Neural progenitor cell (in vitro differentiated cells): ENCODE results near the gene FRS3. TPM values are rescaled to one million over a fixed set of nuclear protein-coding genes. Genes with fewer than 3 reads are reported as not detected.

Experiments used
- DNase-seq: peaks from one replicate; pipeline ENCODE4 v3.0.0-alpha.2; 2016; ENCODE audit warnings: low spot score
- H2AFZ ChIP-seq: fragments of 200-600 bp; sonication (generic); replicated peaks from 2 replicates; pipeline ENCODE4 v1.6.1; 2016; ENCODE audit warnings: antibody characterized with exemption
- H3F3A ChIP-seq: fragments of 200-600 bp; sonication (generic); 2 replicates; pipeline ENCODE4 v1.6.1; 2016; ENCODE audit warnings: antibody characterized with exemption, low read depth
- H3K27ac ChIP-seq: fragments of 200-600 bp; sonication (generic); 2 replicates; pipeline ENCODE4 v1.5.1; 2016; ENCODE audit warnings: mild to moderate bottlenecking
- H3K27me3 ChIP-seq: fragments of 200-600 bp; sonication (generic); 2 replicates; pipeline ENCODE4 v1.6.1; 2016; ENCODE audit warnings: mild to moderate bottlenecking, moderate library complexity
- H3K36me3 ChIP-seq: fragments of 200-600 bp; sonication (generic); 2 replicates; pipeline ENCODE4 v1.5.1; 2016
- H3K4me1 ChIP-seq: fragments of 200-600 bp; sonication (generic); 2 replicates; pipeline ENCODE4 v1.6.1; 2016; ENCODE audit warnings: mixed run types
- H3K4me2 ChIP-seq: fragments of 200-600 bp; sonication (generic); 2 replicates; pipeline ENCODE4 v1.6.1; 2016
- H3K4me3 ChIP-seq: fragments of 200-600 bp; sonication (generic); 2 replicates; pipeline ENCODE4 v1.5.1; 2016
- H3K79me2 ChIP-seq: fragments of 200-600 bp; sonication (generic); 2 replicates; pipeline ENCODE4 v1.6.1; 2016; ENCODE audit warnings: low read depth
- H3K9ac ChIP-seq: fragments of 200-600 bp; sonication (generic); 2 replicates; pipeline ENCODE4 v1.6.1; 2016
- H3K9me3 ChIP-seq: fragments of 200-600 bp; sonication (generic); 2 replicates; pipeline ENCODE4 v1.5.1; 2016; ENCODE audit warnings: low read depth
- H4K20me1 ChIP-seq: fragments of 200-600 bp; sonication (generic); 2 replicates; pipeline ENCODE4 v1.6.1; 2016; ENCODE audit warnings: low read depth
- H3K27ac Mint-ChIP-seq: 3 replicates; pipeline ENCODE4 v1.8.0; 2021; ENCODE audit warnings: mixed read lengths
- H3K27me3 Mint-ChIP-seq: 2 replicates; pipeline ENCODE4 v1.8.0; 2022; ENCODE audit warnings: low read depth, mild to moderate bottlenecking, inconsistent platforms, moderate library complexity, mixed read lengths; ENCODE audit not compliant: insufficient read depth
- H3K36me3 Mint-ChIP-seq: 3 replicates; pipeline ENCODE4 v1.8.0; 2021; ENCODE audit warnings: mixed read lengths
- H3K4me1 Mint-ChIP-seq: 3 replicates; pipeline ENCODE4 v1.8.0; 2021; ENCODE audit warnings: mixed read lengths
- H3K4me3 Mint-ChIP-seq: 3 replicates; pipeline ENCODE4 v1.8.0; 2021; ENCODE audit warnings: mild to moderate bottlenecking, moderate library complexity, mixed read lengths
- H3K9me3 Mint-ChIP-seq: 3 replicates; pipeline ENCODE4 v1.8.0; 2020; ENCODE audit warnings: mixed read lengths
- CTCF ChIP-seq: fragments of 200-600 bp; sonication (generic); IDR thresholded peaks from 2 replicates; pipeline ENCODE4 v1.5.1; 2017; ENCODE audit warnings: antibody characterized with exemption, mild to moderate bottlenecking
- EZH2 ChIP-seq: fragments of 200-600 bp; sonication (generic); IDR thresholded peaks from 2 replicates; pipeline ENCODE4 v1.6.1; 2017; ENCODE audit warnings: antibody characterized with exemption, mild to moderate bottlenecking, moderate library complexity
- EZH2phosphoT487 ChIP-seq: fragments of 200-600 bp; sonication (generic); IDR thresholded peaks from 2 replicates; pipeline ENCODE4 v1.6.1; 2017; ENCODE audit warnings: antibody characterized with exemption
- total RNA-seq: library from RNA; depleted of rRNA; stranded (reverse); fragments of >200 nt; gene quantifications from 2 replicates; pipeline ENCODE4 v1.2.3, GENCODE V29; 2015; ENCODE audit warnings: low replicate concordance

The FRS3 gene
- total RNA-seq, 1 donor from 2014 or later: 1.9 TPM

GRCh38 chr6:41799559-41799911, 19.8 kb upstream of the FRS3 start:
- H2AFZ ChIP-seq: no peak overlapping the region
- Mint-ChIP-seq H3K4me1 (no peaks in the 10 kb centered on the region), H3K36me3 (peaks cover 8% of the 10 kb centered on the region), H3K27me3 (peaks cover 2% of the 10 kb centered on the region), H3K4me3 (no peak overlapping the region), H3K27ac (no peak overlapping the region), H3K9me3 (no peaks in the 10 kb centered on the region)
- H3K36me3 ChIP-seq: peaks cover 12% of the 10 kb centered on the region
- H3K4me2 ChIP-seq: no peak overlapping the region
- no peak overlapping the region for H3K9ac ChIP-seq
- no peaks in the 10 kb centered on the region for H3K9me3 ChIP-seq
- DNase-seq: no peak
- TF ChIP-seq EZH2: no peak
- TF ChIP-seq EZH2phosphoT487: no peak
- TF ChIP-seq CTCF: no peak
- H3K27me3 ChIP-seq: no peaks in the 10 kb centered on the region
- H4K20me1 ChIP-seq: peaks cover 23% of the 10 kb centered on the region
- no peaks in the 10 kb centered on the region for H3K79me2 ChIP-seq
- H3K4me1 ChIP-seq: no peaks in the 10 kb centered on the region
- H3K27ac ChIP-seq: no peak overlapping the region
- H3K4me3 ChIP-seq: no peak overlapping the region
- peaks cover 20% of the 10 kb centered on the region for H3F3A ChIP-seq

- Mint-ChIP-seq H3K9me3 (no peaks in the 10 kb centered on the region), H3K4me1 (no peaks in the 10 kb centered on the region), H3K27me3 (peaks cover 2% of the 10 kb centered on the region), H3K36me3 (peaks cover 8% of the 10 kb centered on the region), H3K4me3 (no peak overlapping the region), H3K27ac (peak overlapping the region; percentile 75)
- no peaks in the 10 kb centered on the region for H3K9me3 ChIP-seq
- peaks cover 23% of the 10 kb centered on the region for H4K20me1 ChIP-seq
- no peak overlapping the region for H3K27ac ChIP-seq
- DNase-seq: no peak
- no peak overlapping the region for H3K9ac ChIP-seq
- no peaks in the 10 kb centered on the region for H3K4me1 ChIP-seq
- no peak overlapping the region for H3K4me2 ChIP-seq
- H3F3A ChIP-seq: peaks cover 23% of the 10 kb centered on the region
- no peak overlapping the region for H2AFZ ChIP-seq
- H3K36me3 ChIP-seq: peaks cover 12% of the 10 kb centered on the region
- H3K27me3 ChIP-seq: no peaks in the 10 kb centered on the region
- no peaks in the 10 kb centered on the region for H3K79me2 ChIP-seq
- no peak for TF ChIP-seq EZH2phosphoT487
- TF ChIP-seq EZH2: no peak
- no peak for TF ChIP-seq CTCF
- no peak overlapping the region for H3K4me3 ChIP-seq
Measured at GRCh38 chr6:41798901-41799558, 19.3 kb upstream of the FRS3 start.

- Histone ChIP-seq H3K9ac (no peak overlapping the region), H3K79me2 (no peaks in the 10 kb centered on the region), H3K4me3 (no peak overlapping the region), H3K4me2 (no peak overlapping the region), H3K36me3 (peaks cover 12% of the 10 kb centered on the region), H3F3A (peaks cover 27% of the 10 kb centered on the region), H2AFZ (no peak overlapping the region), H3K9me3 (no peaks in the 10 kb centered on the region), H3K4me1 (no peaks in the 10 kb centered on the region), H3K27me3 (no peaks in the 10 kb centered on the region), H4K20me1 (peaks cover 5% of the 10 kb centered on the region), H3K27ac (no peak overlapping the region)
- H3K27ac Mint-ChIP-seq: no peak overlapping the region
- DNase-seq: no peak
- H3K9me3 Mint-ChIP-seq: no peaks in the 10 kb centered on the region
- no peak overlapping the region for H3K4me3 Mint-ChIP-seq
- TF ChIP-seq EZH2phosphoT487: no peak
- TF ChIP-seq CTCF: no peak
- no peak for TF ChIP-seq EZH2
- peaks cover 2% of the 10 kb centered on the region for H3K27me3 Mint-ChIP-seq
- peaks cover 10% of the 10 kb centered on the region for H3K36me3 Mint-ChIP-seq
- H3K4me1 Mint-ChIP-seq: no peaks in the 10 kb centered on the region
Measured at GRCh38 chr6:41796474-41796873, 16.8 kb upstream of the FRS3 start.
